Vagina (tissue), 2 donors: ENCODE measurements around the gene ZNF324. TPM values are rescaled to one million over a fixed set of nuclear protein-coding genes. Genes with fewer than 3 reads are reported as not detected.

Source experiments
- DNase-seq, 2 donors: peaks; one replicate each; pipeline ENCODE4 v3.0.0-alpha.2; 2017; ENCODE audit errors: extremely low spot score in 2 of 2
- H3K27ac ChIP-seq: fragments of 200-600 bp; sonication (generic); one replicate; pipeline ENCODE4 v1.5.1; 2019
- H3K27me3 ChIP-seq: fragments of 200-600 bp; sonication (generic); one replicate; pipeline ENCODE4 v1.5.1; 2019
- H3K36me3 ChIP-seq, 2 donors: fragments of 200-600 bp; sonication (generic); one replicate each; pipeline ENCODE4 v1.5.1; 2017 to 2019
- H3K4me1 ChIP-seq: fragments of 200-600 bp; sonication (generic); one replicate; pipeline ENCODE4 v1.5.1; 2019
- H3K4me3 ChIP-seq, 2 donors: fragments of 200-600 bp; sonication (generic); 1 replicate in 1 of 2; 2 replicates in 1 of 2; pipeline ENCODE4 v1.5.1; 2016 to 2019
- H3K9me3 ChIP-seq: fragments of 200-600 bp; sonication (generic); one replicate; pipeline ENCODE4 v1.5.1; 2019
- CTCF ChIP-seq, 3 experiments: fragments of 450-650 bp in 2 of 3; fragments of 200-600 bp in 1 of 3; sonication (generic) in 1 of 3; IDR thresholded peaks; one replicate each; pipeline ENCODE4 v1.5.1; 2017 to 2019; ENCODE audit warnings: antibody characterized with exemption in 3 of 3, mild to moderate bottlenecking in 2 of 3, moderate library complexity in 2 of 3
- POLR2A ChIP-seq, 2 donors: fragments of 450-650 bp; IDR thresholded peaks; one replicate each; pipeline ENCODE4 v1.6.1; 2017; ENCODE audit warnings: antibody characterized with exemption in 2 of 2, mild to moderate bottlenecking in 2 of 2, moderate library complexity in 2 of 2
- POLR2AphosphoS5 ChIP-seq, 2 donors: sonication (generic); formaldehyde crosslinking; IDR thresholded peaks; one replicate each; pipeline ENCODE4 v1.9.0; 2017; ENCODE audit warnings: antibody characterized with exemption in 2 of 2, mild to moderate bottlenecking in 2 of 2, low read depth in 1 of 2; ENCODE audit not compliant: insufficient read depth in 1 of 2
- intact Hi-C: fragments of 100-400 bp; cut with DNase I; formaldehyde crosslinking; loops from one replicate; pipeline ENCODE4 v1.15.1; 2023
- total RNA-seq: library from RNA; depleted of rRNA; stranded (reverse); fragments of >200 nt; gene quantifications from one replicate; pipeline ENCODE4 v1.2.3, GENCODE V29; 2016

ZNF324 gene
- total RNA-seq, 1 donor from 2014 or later, result 17.2 TPM

- intact Hi-C loops, result no loop called here
- Histone ChIP-seq H3K27ac (no peak overlapping the region), H3K4me3 (no peak overlapping the region), H3K4me1 (peaks cover under 1% of the 10 kb centered on the region), H3K9me3 (no peaks in the 10 kb centered on the region), H3K27me3 (no peaks in the 10 kb centered on the region), H3K36me3 (no peaks in the 10 kb centered on the region)
- no peak for DNase-seq
- TF ChIP-seq POLR2A (IDR thresholded peaks at IDR 0.05) (no peak), POLR2AphosphoS5 (IDR thresholded peaks at IDR 0.05; ENCODE audit: insufficient read depth in 1 of 2, low read depth in 1 of 2) (no peak), CTCF (IDR thresholded peaks at IDR 0.05) (no peak)
These were observed 25.4 kb downstream of the ZNF324 start for GRCh38 chr19:58492265-58492664.

- intact Hi-C loops, result no loop called here
- DNase-seq, result no peak
- Histone ChIP-seq H3K27me3 (no peaks in the 10 kb centered on the region), H3K27ac (no peak overlapping the region), H3K4me1 (peaks cover 28% of the 10 kb centered on the region), H3K4me3 (no peak overlapping the region), H3K36me3 (no peaks in the 10 kb centered on the region), H3K9me3 (no peaks in the 10 kb centered on the region)
- TF ChIP-seq CTCF (IDR thresholded peaks at IDR 0.05) (no peak), POLR2A (IDR thresholded peaks at IDR 0.05) (no peak), POLR2AphosphoS5 (IDR thresholded peaks at IDR 0.05; ENCODE audit: insufficient read depth in 1 of 2, low read depth in 1 of 2) (no peak)
These were observed 30.8 kb downstream of the ZNF324 start for GRCh38 chr19:58497634-58498170.

GRCh38 chr19:58498316-58499020 lies 31.6 kb downstream of the ZNF324 start:
- DNase-seq, result no peak
- intact Hi-C loops, result no loop called here
- H3K4me1 ChIP-seq, result peaks cover 28% of the 10 kb centered on the region
- TF ChIP-seq CTCF (IDR thresholded peaks at IDR 0.05) (no peak), POLR2AphosphoS5 (IDR thresholded peaks at IDR 0.05; ENCODE audit: insufficient read depth in 1 of 2, low read depth in 1 of 2) (no peak), POLR2A (IDR thresholded peaks at IDR 0.05) (no peak)
- no peaks in the 10 kb centered on the region for H3K27me3 ChIP-seq
- H3K27ac ChIP-seq, result no peak overlapping the region
- H3K36me3 ChIP-seq, result no peaks in the 10 kb centered on the region
- H3K4me3 ChIP-seq, result peak overlapping the region; percentile 51 to 75
- H3K9me3 ChIP-seq, result no peaks in the 10 kb centered on the region

GRCh38 chr19:58499021-58499927 lies 32.4 kb downstream of the ZNF324 start:
- Histone ChIP-seq H3K27me3 (no peaks in the 10 kb centered on the region), H3K4me1 (peaks cover 28% of the 10 kb centered on the region), H3K9me3 (no peaks in the 10 kb centered on the region), H3K4me3 (peak overlapping the region; percentile 51 to 75), H3K27ac (peak overlapping the region; percentile 59), H3K36me3 (no peaks in the 10 kb centered on the region)
- intact Hi-C loops, result no loop called here
- TF ChIP-seq POLR2AphosphoS5 (IDR thresholded peaks at IDR 0.05; ENCODE audit: insufficient read depth in 1 of 2, low read depth in 1 of 2), result peak; percentile 87 to 95
- peak in 1 of 2 donors; percentile 23 for TF ChIP-seq POLR2A (IDR thresholded peaks at IDR 0.05)
- TF ChIP-seq CTCF (IDR thresholded peaks at IDR 0.05), result peak in 1 of 3 experiments; percentile 2
- DNase-seq, result peak in 1 of 2 donors; percentile 99
